Measurements from ENCODE around the gene MBOAT2.

- no peak for TF ChIP-seq EZH2 (IDR thresholded peaks at IDR 0.05; ENCODE audit: borderline replicate concordance, insufficient read depth, low read length, poor library complexity, severe bottlenecking)
- no peak for TF ChIP-seq CTCF (IDR thresholded peaks at IDR 0.05; ENCODE audit: poor library complexity, severe bottlenecking)
- no peak for TF ChIP-seq SMC3 (conservative IDR thresholded peaks at IDR 0.05; ENCODE audit: poor library complexity)
Observed at GRCh38 chr2:9020267-9020666, 16.8 kb upstream of the MBOAT2 start.
